Measurements from ENCODE around the gene SCG3.
"Not testable (repeated sequence)": the region's sequence is repeated elsewhere in the genome, so short reads cannot be mapped to it uniquely, and the experiment has no call there.

The SCG3 gene

GRCh38 chr15:51655401-51656057, 25.8 kb upstream of the SCG3 start:
- H3K9me3 ChIP-seq (ENCODE audit: control insufficient read depth, low read length); H3K4me1 ChIP-seq (ENCODE audit: control insufficient read depth, insufficient read depth, low read length); H3K27me3 ChIP-seq (ENCODE audit: control insufficient read depth, insufficient read depth, low read length, poor library complexity, severe bottlenecking); H3K4me3 ChIP-seq (ENCODE audit: insufficient read depth, low read depth, low read length); H3K27ac ChIP-seq (ENCODE audit: insufficient read depth, low read depth, low read length, poor library complexity, severe bottlenecking); H3K36me3 ChIP-seq (ENCODE audit: control insufficient read depth, insufficient read depth, low read length): not testable (repeated sequence)
- 95 to 96% methylated on average over 24 of the region's 24 CpGs for WGBS, 2 experiments

- H3K4me1 ChIP-seq (ENCODE audit: control insufficient read depth, insufficient read depth, low read length): no peaks in the 10 kb centered on the region
- WGBS, 2 experiments: 92% methylated on average over 3 of the region's 3 CpGs
- H3K4me3 ChIP-seq (ENCODE audit: insufficient read depth, low read depth, low read length): no peak overlapping the region
- H3K27me3 ChIP-seq (ENCODE audit: control insufficient read depth, insufficient read depth, low read length, poor library complexity, severe bottlenecking): no peaks in the 10 kb centered on the region
- no peak overlapping the region for H3K27ac ChIP-seq (ENCODE audit: insufficient read depth, low read depth, low read length, poor library complexity, severe bottlenecking)
- H3K36me3 ChIP-seq (ENCODE audit: control insufficient read depth, insufficient read depth, low read length): no peaks in the 10 kb centered on the region
- H3K9me3 ChIP-seq (ENCODE audit: control insufficient read depth, low read length): no peaks in the 10 kb centered on the region
These were observed 22.6 kb upstream of the SCG3 start for GRCh38 chr15:51658664-51659063.

GRCh38 chr15:51661072-51661471, 20.2 kb upstream of the SCG3 start:
- H3K27ac ChIP-seq (ENCODE audit: insufficient read depth, low read depth, low read length, poor library complexity, severe bottlenecking): no peak overlapping the region
- 88 to 100% methylated on average over 2 of the region's 2 CpGs for whole genome bisulfite sequencing, 2 experiments
- no peaks in the 10 kb centered on the region for H3K9me3 ChIP-seq (ENCODE audit: control insufficient read depth, low read length)
- no peaks in the 10 kb centered on the region for H3K27me3 ChIP-seq (ENCODE audit: control insufficient read depth, insufficient read depth, low read length, poor library complexity, severe bottlenecking)
- no peak overlapping the region for H3K4me3 ChIP-seq (ENCODE audit: insufficient read depth, low read depth, low read length)
- no peaks in the 10 kb centered on the region for H3K4me1 ChIP-seq (ENCODE audit: control insufficient read depth, insufficient read depth, low read length)
- no peaks in the 10 kb centered on the region for H3K36me3 ChIP-seq (ENCODE audit: control insufficient read depth, insufficient read depth, low read length)

- peaks cover 7% of the 10 kb centered on the region for H3K4me1 ChIP-seq (ENCODE audit: control insufficient read depth, insufficient read depth, low read length)
- no peaks in the 10 kb centered on the region for H3K36me3 ChIP-seq (ENCODE audit: control insufficient read depth, insufficient read depth, low read length)
- no peaks in the 10 kb centered on the region for H3K9me3 ChIP-seq (ENCODE audit: control insufficient read depth, low read length)
- H3K27me3 ChIP-seq (ENCODE audit: control insufficient read depth, insufficient read depth, low read length, poor library complexity, severe bottlenecking): no peaks in the 10 kb centered on the region
- H3K27ac ChIP-seq (ENCODE audit: insufficient read depth, low read depth, low read length, poor library complexity, severe bottlenecking): no peak overlapping the region
- H3K4me3 ChIP-seq (ENCODE audit: insufficient read depth, low read depth, low read length): no peak overlapping the region
- WGBS, 2 experiments: 89 to 95% methylated on average over 6 of the region's 6 CpGs
These were observed 13.8 kb upstream of the SCG3 start for GRCh38 chr15:51667478-51667877.

- H3K4me1 ChIP-seq (ENCODE audit: control insufficient read depth, insufficient read depth, low read length): peaks cover 13% of the 10 kb centered on the region
- no peaks in the 10 kb centered on the region for H3K9me3 ChIP-seq (ENCODE audit: control insufficient read depth, low read length)
- WGBS, 2 experiments: 83% methylated on average over 4 to 5 of the region's 5 CpGs
- H3K4me3 ChIP-seq (ENCODE audit: insufficient read depth, low read depth, low read length): no peak overlapping the region
- no peaks in the 10 kb centered on the region for H3K36me3 ChIP-seq (ENCODE audit: control insufficient read depth, insufficient read depth, low read length)
- no peak overlapping the region for H3K27ac ChIP-seq (ENCODE audit: insufficient read depth, low read depth, low read length, poor library complexity, severe bottlenecking)
- no peaks in the 10 kb centered on the region for H3K27me3 ChIP-seq (ENCODE audit: control insufficient read depth, insufficient read depth, low read length, poor library complexity, severe bottlenecking)
These were observed 12.9 kb upstream of the SCG3 start for GRCh38 chr15:51668446-51668845.

- no peaks in the 10 kb centered on the region for H3K9me3 ChIP-seq (ENCODE audit: control insufficient read depth, low read length)
- H3K4me1 ChIP-seq (ENCODE audit: control insufficient read depth, insufficient read depth, low read length): peaks cover 13% of the 10 kb centered on the region
- H3K36me3 ChIP-seq (ENCODE audit: control insufficient read depth, insufficient read depth, low read length): no peaks in the 10 kb centered on the region
- WGBS, 2 experiments: 78 to 85% methylated on average over 2 of the region's 2 CpGs
- no peak overlapping the region for H3K4me3 ChIP-seq (ENCODE audit: insufficient read depth, low read depth, low read length)
- no peak overlapping the region for H3K27ac ChIP-seq (ENCODE audit: insufficient read depth, low read depth, low read length, poor library complexity, severe bottlenecking)
- no peaks in the 10 kb centered on the region for H3K27me3 ChIP-seq (ENCODE audit: control insufficient read depth, insufficient read depth, low read length, poor library complexity, severe bottlenecking)
These were observed 11.9 kb upstream of the SCG3 start for GRCh38 chr15:51669381-51669780.

GRCh38 chr15:51672155-51672687, 9.1 kb upstream of the SCG3 start:
- no peak overlapping the region for H3K4me3 ChIP-seq (ENCODE audit: insufficient read depth, low read depth, low read length)
- no peaks in the 10 kb centered on the region for H3K36me3 ChIP-seq (ENCODE audit: control insufficient read depth, insufficient read depth, low read length)
- H3K9me3 ChIP-seq (ENCODE audit: control insufficient read depth, low read length): no peaks in the 10 kb centered on the region
- 34% methylated on average over 9 of the region's 9 CpGs for WGBS, 2 experiments
- no peaks in the 10 kb centered on the region for H3K27me3 ChIP-seq (ENCODE audit: control insufficient read depth, insufficient read depth, low read length, poor library complexity, severe bottlenecking)
- peaks cover 13% of the 10 kb centered on the region for H3K4me1 ChIP-seq (ENCODE audit: control insufficient read depth, insufficient read depth, low read length)
- H3K27ac ChIP-seq (ENCODE audit: insufficient read depth, low read depth, low read length, poor library complexity, severe bottlenecking): no peak overlapping the region

- 45% methylated on average over 2 of the region's 2 CpGs for WGBS, 2 experiments
- Histone ChIP-seq H3K27me3 (ENCODE audit: control insufficient read depth, insufficient read depth, low read length, poor library complexity, severe bottlenecking) (no peaks in the 10 kb centered on the region), H3K27ac (ENCODE audit: insufficient read depth, low read depth, low read length, poor library complexity, severe bottlenecking) (no peak overlapping the region)
These were observed 8.1 kb upstream of the SCG3 start for GRCh38 chr15:51672913-51673857.

GRCh38 chr15:51675234-51675633, 6.1 kb upstream of the SCG3 start:
- peaks cover 4% of the 10 kb centered on the region for H3K27me3 ChIP-seq (ENCODE audit: control insufficient read depth, insufficient read depth, low read length, poor library complexity, severe bottlenecking)
- H3K27ac ChIP-seq (ENCODE audit: insufficient read depth, low read depth, low read length, poor library complexity, severe bottlenecking): no peak overlapping the region
- peaks cover 13% of the 10 kb centered on the region for H3K4me1 ChIP-seq (ENCODE audit: control insufficient read depth, insufficient read depth, low read length)
- H3K36me3 ChIP-seq (ENCODE audit: control insufficient read depth, insufficient read depth, low read length): no peaks in the 10 kb centered on the region
- H3K9me3 ChIP-seq (ENCODE audit: control insufficient read depth, low read length): no peaks in the 10 kb centered on the region
- no peak overlapping the region for H3K4me3 ChIP-seq (ENCODE audit: insufficient read depth, low read depth, low read length)
- WGBS, 2 experiments: 44 to 60% methylated on average over 1 of the region's 1 CpG

More at GRCh38 chr15:51672913-51673857, 8.1 kb upstream of the SCG3 start:
- H3K9me3 ChIP-seq (ENCODE audit: control insufficient read depth, low read length): no peaks in the 10 kb centered on the region
- H3K4me1 ChIP-seq (ENCODE audit: control insufficient read depth, insufficient read depth, low read length): peaks cover 13% of the 10 kb centered on the region
- H3K4me3 ChIP-seq (ENCODE audit: insufficient read depth, low read depth, low read length): no peak overlapping the region
- H3K36me3 ChIP-seq (ENCODE audit: control insufficient read depth, insufficient read depth, low read length): no peaks in the 10 kb centered on the region

GRCh38 chr15:51677021-51677420, 4.3 kb upstream of the SCG3 start:
- no peaks in the 10 kb centered on the region for H3K36me3 ChIP-seq (ENCODE audit: control insufficient read depth, insufficient read depth, low read length)
- 100% methylated on average over 1 of the region's 1 CpG for WGBS, 2 experiments

More at GRCh38 chr15:51677021-51677420, 4.3 kb upstream of the SCG3 start:
- peaks cover 10% of the 10 kb centered on the region for H3K27me3 ChIP-seq (ENCODE audit: control insufficient read depth, insufficient read depth, low read length, poor library complexity, severe bottlenecking)
- no peak overlapping the region for H3K4me3 ChIP-seq (ENCODE audit: insufficient read depth, low read depth, low read length)
- H3K9me3 ChIP-seq (ENCODE audit: control insufficient read depth, low read length): no peaks in the 10 kb centered on the region
- no peak overlapping the region for H3K27ac ChIP-seq (ENCODE audit: insufficient read depth, low read depth, low read length, poor library complexity, severe bottlenecking)
- H3K4me1 ChIP-seq (ENCODE audit: control insufficient read depth, insufficient read depth, low read length): peaks cover 16% of the 10 kb centered on the region

Data from ectodermal cell (in vitro differentiated cells).